GM23338 (cell line): Measurements from ENCODE around the gene VMAC. TPM values are rescaled to one million over a fixed set of nuclear protein-coding genes. Genes with fewer than 3 reads are reported as not detected.

Experiments used
- ATAC-seq: fragments of 200-7000 bp; cut with Tn5 transposase; 3 replicates; pipeline ENCODE4 v1.9.1; 2020
- DNase-seq: peaks from one replicate; pipeline ENCODE4 v3.0.0-alpha.2; 2015; ENCODE audit warnings: low spot score
- H2AFZ ChIP-seq: fragments of 200-600 bp; sonication (generic); 2 replicates; pipeline ENCODE4 v1.8.0; 2016; ENCODE audit warnings: antibody characterized with exemption, mild to moderate bottlenecking, moderate library complexity
- H3F3A ChIP-seq: fragments of 200-600 bp; sonication (generic); replicated peaks from 2 replicates; pipeline ENCODE4 v1.8.0; 2017; ENCODE audit warnings: antibody characterized with exemption, mixed run types, low read depth
- H3K27ac ChIP-seq: fragments of 200-600 bp; sonication (generic); 2 replicates; pipeline ENCODE4 v1.6.1; 2016; ENCODE audit warnings: low read depth
- H3K27me3 ChIP-seq: fragments of 200-600 bp; sonication (generic); 2 replicates; pipeline ENCODE4 v1.8.0; 2016; ENCODE audit warnings: mild to moderate bottlenecking, mixed run types, moderate library complexity; ENCODE audit not compliant: insufficient read depth
- H3K36me3 ChIP-seq: fragments of 200-600 bp; sonication (generic); 2 replicates; pipeline ENCODE4 v1.8.0; 2016; ENCODE audit warnings: mild to moderate bottlenecking; ENCODE audit not compliant: insufficient read depth
- H3K4me1 ChIP-seq: fragments of 200-600 bp; sonication (generic); 2 replicates; pipeline ENCODE4 v1.8.0; 2016; ENCODE audit warnings: mild to moderate bottlenecking, moderate library complexity; ENCODE audit not compliant: insufficient read depth
- H3K4me2 ChIP-seq: fragments of 200-600 bp; sonication (generic); 2 replicates; pipeline ENCODE4 v1.7.1; 2017; ENCODE audit warnings: mixed run types
- H3K4me3 ChIP-seq: fragments of 200-600 bp; sonication (generic); 2 replicates; pipeline ENCODE4 v1.6.1; 2016; ENCODE audit warnings: mixed run types
- H3K79me2 ChIP-seq: fragments of 200-600 bp; sonication (generic); replicated peaks from 2 replicates; pipeline ENCODE4 v1.8.0; 2017; ENCODE audit warnings: mild to moderate bottlenecking; ENCODE audit not compliant: insufficient read depth
- H3K9me2 ChIP-seq: fragments of 200-600 bp; sonication (generic); 2 replicates; pipeline ENCODE4 v1.8.0; 2017; ENCODE audit not compliant: insufficient read depth
- H4K20me1 ChIP-seq: fragments of 200-600 bp; sonication (generic); replicated peaks from 2 replicates; pipeline ENCODE4 v1.8.0; 2017; ENCODE audit warnings: mild to moderate bottlenecking; ENCODE audit not compliant: insufficient read depth
- H3K27ac Mint-ChIP-seq: 2 replicates; pipeline ENCODE4 v1.8.0; 2020; ENCODE audit warnings: inconsistent platforms, mild to moderate bottlenecking, moderate library complexity, mixed read lengths
- H3K27me3 Mint-ChIP-seq: 3 replicates; pipeline ENCODE4 v1.8.0; 2022; ENCODE audit warnings: low read depth, mild to moderate bottlenecking, moderate library complexity, mixed read lengths, inconsistent platforms; ENCODE audit not compliant: insufficient read depth, poor library complexity
- H3K36me3 Mint-ChIP-seq: 3 replicates; pipeline ENCODE4 v1.8.0; 2021; ENCODE audit warnings: low read depth, mild to moderate bottlenecking, inconsistent platforms, moderate library complexity, mixed read lengths
- H3K4me1 Mint-ChIP-seq: 3 replicates; pipeline ENCODE4 v1.8.0; 2020; ENCODE audit warnings: mild to moderate bottlenecking, inconsistent platforms, mixed read lengths
- H3K4me3 Mint-ChIP-seq: 3 replicates; pipeline ENCODE4 v1.8.0; 2021; ENCODE audit warnings: moderate library complexity, mild to moderate bottlenecking, inconsistent platforms, mixed read lengths
- H3K9me3 Mint-ChIP-seq: 3 replicates; pipeline ENCODE4 v1.8.0; 2020; ENCODE audit warnings: moderate library complexity, mild to moderate bottlenecking, inconsistent platforms, mixed read lengths
- CREB1 ChIP-seq: fragments of 250-450 bp; sonication (Bioruptor Pico); IDR thresholded peaks from 2 replicates; pipeline ENCODE4 v1.5.0; 2020; ENCODE audit warnings: low read depth, mild to moderate bottlenecking, moderate library complexity
- CTCF ChIP-seq, 2 experiments: fragments of 200-600 bp in 1 of 2; sonication (generic) in 1 of 2; conservative IDR thresholded peaks; 2 replicates each; pipeline versions ENCODE4 v1.5.1 to v1.6.1; 2016 to 2017; ENCODE audit warnings: antibody characterized with exemption in 2 of 2, low read depth in 2 of 2, mild to moderate bottlenecking in 2 of 2, moderate library complexity in 1 of 2
- ETS1 ChIP-seq: IDR thresholded peaks from 2 replicates; pipeline ENCODE4 v1.6.1; 2016; ENCODE audit warnings: antibody characterized with exemption
- EZH2 ChIP-seq: fragments of 200-600 bp; sonication (generic); IDR thresholded peaks from one replicate; pipeline ENCODE4 v1.8.0; 2017; ENCODE audit warnings: antibody characterized with exemption, mild to moderate bottlenecking, low read depth; ENCODE audit not compliant: unreplicated experiment
- EZH2phosphoT487 ChIP-seq: fragments of 200-600 bp; sonication (generic); IDR thresholded peaks from one replicate; pipeline ENCODE4 v1.8.1; 2018; ENCODE audit warnings: antibody characterized with exemption; ENCODE audit not compliant: unreplicated experiment
- NANOG ChIP-seq: IDR thresholded peaks from 2 replicates; pipeline ENCODE4 v1.6.1; 2016; ENCODE audit warnings: antibody characterized with exemption, borderline replicate concordance
- ZNF114 ChIP-seq: fragments of 250-450 bp; sonication (Bioruptor Pico); IDR thresholded peaks from 2 replicates; pipeline ENCODE4 v1.5.0; 2020; ENCODE audit warnings: mild to moderate bottlenecking, moderate library complexity
- ZNF331 ChIP-seq: fragments of 250-450 bp; sonication (Bioruptor Pico); IDR thresholded peaks from 2 replicates; pipeline ENCODE4 v1.5.0; 2020; ENCODE audit warnings: low read depth, mild to moderate bottlenecking, moderate library complexity
- ZNF462 ChIP-seq: fragments of 250-450 bp; sonication (Bioruptor Pico); IDR thresholded peaks from 2 replicates; pipeline ENCODE4 v1.5.0; 2020; ENCODE audit warnings: mild to moderate bottlenecking, moderate library complexity
- polyA plus RNA-seq: library from polyadenylated mRNA; unstranded; fragments of >200 nt; fragmentation: Nextera tagmentation; extraction: Ambion mirVana; gene quantifications from 2 replicates; pipeline ENCODE4 v1.2.1, GENCODE V29; 2016
- total RNA-seq: library from RNA; depleted of rRNA; stranded (reverse); fragments of >200 nt; shearing (Covaris generic); gene quantifications from 2 replicates; pipeline ENCODE4 v1.2.3, GENCODE V29; 2014

VMAC gene
- total and polyA plus RNA-seq, 2 experiments from 2014 or later = 0.79 to 3.7 TPM

GRCh38 chr19:5914946-5915781 lies 10.5 kb downstream of the VMAC start:
- H3K9me2 ChIP-seq = no peaks in the 10 kb centered on the region
- H3K4me1 ChIP-seq = no peaks in the 10 kb centered on the region
- H3K9me3 Mint-ChIP-seq = no peaks in the 10 kb centered on the region
- ATAC-seq = peak; percentile 46
- H2AFZ ChIP-seq = no peak overlapping the region
- no peak for TF ChIP-seq ZNF331
- no peak for TF ChIP-seq ETS1
- no peak for TF ChIP-seq NANOG
- TF ChIP-seq CTCF (conservative IDR thresholded peaks at IDR 0.05; ENCODE audit: low read depth in 2 of 2) = no peak
- no peak for TF ChIP-seq ZNF462 (CRISPR knock-in tag)
- TF ChIP-seq EZH2 = no peak
- TF ChIP-seq EZH2phosphoT487 = no peak
- TF ChIP-seq CREB1 (CRISPR knock-in tag) = no peak
- no peak for TF ChIP-seq ZNF114 (CRISPR knock-in tag)
- peaks cover 4% of the 10 kb centered on the region for H3K27me3 Mint-ChIP-seq
- no peak overlapping the region for H3K4me2 ChIP-seq
- H3K79me2 ChIP-seq = no peaks in the 10 kb centered on the region
- peaks cover 23% of the 10 kb centered on the region for H3K36me3 Mint-ChIP-seq
- DNase-seq = no peak
- H3K27ac Mint-ChIP-seq = no peak overlapping the region
- H3K36me3 ChIP-seq = no peaks in the 10 kb centered on the region
- no peaks in the 10 kb centered on the region for H3K27me3 ChIP-seq
- H3F3A ChIP-seq = no peaks in the 10 kb centered on the region
- no peak overlapping the region for H3K4me3 ChIP-seq
- no peaks in the 10 kb centered on the region for H3K4me1 Mint-ChIP-seq
- no peak overlapping the region for H3K27ac ChIP-seq
- no peak overlapping the region for H3K4me3 Mint-ChIP-seq
- H4K20me1 ChIP-seq = no peaks in the 10 kb centered on the region; the same call in 1 of the 2 replicates
